Activated T-helper 17 cell treated with anti-CD3 and anti-CD28 coated beads, Interleukin-2, amount 50 U/mL, for 72 hours (primary cell): Measurements from ENCODE around the gene PRKCE. TPM values are rescaled to one million over a fixed set of nuclear protein-coding genes. Genes with fewer than 3 reads are reported as not detected.

Experiments used
- ATAC-seq: fragments of 150-1000 bp; cut with Tn5 transposase; replicated peaks from 2 replicates; pipeline ENCODE4 v1.10.0; 2021; ENCODE audit warnings: mild to moderate bottlenecking, moderate library complexity
- H3K27ac Mint-ChIP-seq: one replicate; pipeline ENCODE4 v1.8.0; 2022; ENCODE audit warnings: mixed read lengths
- H3K27me3 Mint-ChIP-seq: one replicate; pipeline ENCODE4 v1.8.0; 2022; ENCODE audit warnings: mixed read lengths
- H3K36me3 Mint-ChIP-seq: one replicate; pipeline ENCODE4 v1.8.0; 2022; ENCODE audit warnings: low read depth, mild to moderate bottlenecking, mixed read lengths
- H3K4me1 Mint-ChIP-seq: one replicate; pipeline ENCODE4 v1.8.0; 2022; ENCODE audit warnings: mixed read lengths
- H3K4me3 Mint-ChIP-seq: one replicate; pipeline ENCODE4 v1.8.0; 2022; ENCODE audit warnings: mild to moderate bottlenecking, mixed read lengths
- H3K9me3 Mint-ChIP-seq: one replicate; pipeline ENCODE4 v1.8.0; 2022; ENCODE audit warnings: mixed read lengths
- total RNA-seq, 2 donors: library from RNA; stranded (reverse); gene quantifications; one replicate each; pipeline ENCODE4 v1.2.3, GENCODE V29; 2022

Gene PRKCE
- total RNA-seq, 2 donors from 2014 or later, result 15.9 to 16.6 TPM

DNA sequence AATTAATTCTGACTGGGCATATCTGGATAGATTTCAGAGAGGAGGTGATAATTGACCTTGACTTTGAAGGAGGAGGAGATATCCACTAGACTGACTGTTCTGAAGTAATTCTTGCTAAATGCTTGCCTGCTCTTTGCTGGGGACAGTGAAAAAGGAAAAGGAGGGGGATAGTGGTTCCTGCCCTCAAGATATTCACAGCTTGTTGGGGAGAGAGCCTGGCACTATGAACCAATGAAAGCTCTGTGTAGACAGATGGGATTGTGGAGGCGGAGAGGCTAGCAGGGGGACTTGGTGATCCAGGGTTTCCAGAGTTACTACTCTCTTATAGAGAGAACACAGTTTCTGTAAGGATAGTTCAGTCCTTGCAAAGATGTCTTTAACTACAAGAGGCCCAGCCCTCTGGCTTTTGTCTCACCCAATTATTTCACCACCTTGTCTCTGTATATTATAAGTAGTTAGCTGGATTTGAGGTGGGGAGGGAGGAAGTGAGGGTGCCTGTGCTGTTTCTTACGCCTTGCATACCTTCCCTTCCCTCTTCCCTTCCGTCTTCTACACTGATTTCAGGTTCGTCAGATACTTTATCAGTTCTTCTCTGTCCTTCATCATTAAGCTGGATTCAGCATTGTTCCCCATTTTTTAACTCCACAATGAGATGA is 190.4 kb downstream of the PRKCE start:
- no peak overlapping the region for H3K4me3 Mint-ChIP-seq
- no peaks in the 10 kb centered on the region for H3K27me3 Mint-ChIP-seq
- no peaks in the 10 kb centered on the region for H3K9me3 Mint-ChIP-seq
- peaks cover 9% of the 10 kb centered on the region for H3K4me1 Mint-ChIP-seq
- H3K27ac Mint-ChIP-seq, result no peak overlapping the region
- ATAC-seq, result no peak
- H3K36me3 Mint-ChIP-seq, result peaks cover 16% of the 10 kb centered on the region

- no peaks in the 10 kb centered on the region for H3K27me3 Mint-ChIP-seq
- no peak overlapping the region for H3K27ac Mint-ChIP-seq
- H3K4me1 Mint-ChIP-seq, result peaks cover 8% of the 10 kb centered on the region
- H3K9me3 Mint-ChIP-seq, result no peaks in the 10 kb centered on the region
- peaks cover 16% of the 10 kb centered on the region for H3K36me3 Mint-ChIP-seq
- H3K4me3 Mint-ChIP-seq, result no peak overlapping the region
- ATAC-seq, result no peak
Measured at GRCh38 chr2:45843136-45843535, 191.7 kb downstream of the PRKCE start.

- H3K4me1 Mint-ChIP-seq, result peaks cover 3% of the 10 kb centered on the region
- ATAC-seq, result no peak
- H3K9me3 Mint-ChIP-seq, result no peaks in the 10 kb centered on the region
- no peak overlapping the region for H3K27ac Mint-ChIP-seq
- H3K27me3 Mint-ChIP-seq, result no peaks in the 10 kb centered on the region
- H3K36me3 Mint-ChIP-seq, result peaks cover 16% of the 10 kb centered on the region
- H3K4me3 Mint-ChIP-seq, result no peak overlapping the region
Measured at GRCh38 chr2:45844796-45845457, 193.5 kb downstream of the PRKCE start.

DNA sequence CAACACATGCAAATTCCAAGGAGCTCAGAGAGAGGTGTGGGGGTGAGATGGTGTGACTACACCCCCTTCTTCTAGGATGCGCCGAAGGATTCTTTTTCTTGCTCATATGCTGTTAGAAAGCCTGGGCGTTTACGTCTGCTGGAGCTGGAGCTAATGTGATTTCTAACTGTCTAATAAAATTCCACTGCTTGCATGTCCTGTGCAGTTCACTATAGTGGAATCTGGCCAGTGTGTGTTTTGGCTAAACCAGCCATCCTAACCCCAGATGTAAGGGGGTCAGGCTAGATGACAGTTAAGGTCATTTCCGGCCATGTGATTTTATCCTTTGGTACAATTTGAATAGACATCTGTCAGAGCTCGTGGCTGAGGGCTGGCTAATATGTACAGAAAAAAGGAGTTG is 194.1 kb downstream of the PRKCE start:
- no peak for ATAC-seq
- H3K4me3 Mint-ChIP-seq, result no peak overlapping the region
- peaks cover 16% of the 10 kb centered on the region for H3K36me3 Mint-ChIP-seq
- no peaks in the 10 kb centered on the region for H3K9me3 Mint-ChIP-seq
- no peaks in the 10 kb centered on the region for H3K27me3 Mint-ChIP-seq
- H3K27ac Mint-ChIP-seq, result no peak overlapping the region
- peaks cover 9% of the 10 kb centered on the region for H3K4me1 Mint-ChIP-seq

- peaks cover 19% of the 10 kb centered on the region for H3K4me1 Mint-ChIP-seq
- no peaks in the 10 kb centered on the region for H3K27me3 Mint-ChIP-seq
- ATAC-seq, result peak; percentile 85
- no peak overlapping the region for H3K4me3 Mint-ChIP-seq
- no peaks in the 10 kb centered on the region for H3K9me3 Mint-ChIP-seq
- H3K36me3 Mint-ChIP-seq, result peaks cover 5% of the 10 kb centered on the region
- H3K27ac Mint-ChIP-seq, result peak overlapping the region; percentile 55
Measured at GRCh38 chr2:45849491-45850283, 198.2 kb downstream of the PRKCE start.

GRCh38 chr2:45850558-45850957 is 199.1 kb downstream of the PRKCE start:
- ATAC-seq, result no peak
- H3K9me3 Mint-ChIP-seq, result no peaks in the 10 kb centered on the region
- H3K4me3 Mint-ChIP-seq, result peak overlapping the region; percentile 7
- H3K36me3 Mint-ChIP-seq, result peaks cover 5% of the 10 kb centered on the region
- peaks cover 19% of the 10 kb centered on the region for H3K4me1 Mint-ChIP-seq
- H3K27me3 Mint-ChIP-seq, result no peaks in the 10 kb centered on the region
- H3K27ac Mint-ChIP-seq, result peak overlapping the region; percentile 58

- Mint-ChIP-seq H3K4me1 (peaks cover 19% of the 10 kb centered on the region), H3K4me3 (peak overlapping the region; percentile 7), H3K27ac (peak overlapping the region; percentile 58), H3K36me3 (peaks cover 4% of the 10 kb centered on the region), H3K27me3 (no peaks in the 10 kb centered on the region), H3K9me3 (no peaks in the 10 kb centered on the region)
- ATAC-seq, result peak; percentile 34
Measured at GRCh38 chr2:45851111-45851510, 199.6 kb downstream of the PRKCE start.

DNA sequence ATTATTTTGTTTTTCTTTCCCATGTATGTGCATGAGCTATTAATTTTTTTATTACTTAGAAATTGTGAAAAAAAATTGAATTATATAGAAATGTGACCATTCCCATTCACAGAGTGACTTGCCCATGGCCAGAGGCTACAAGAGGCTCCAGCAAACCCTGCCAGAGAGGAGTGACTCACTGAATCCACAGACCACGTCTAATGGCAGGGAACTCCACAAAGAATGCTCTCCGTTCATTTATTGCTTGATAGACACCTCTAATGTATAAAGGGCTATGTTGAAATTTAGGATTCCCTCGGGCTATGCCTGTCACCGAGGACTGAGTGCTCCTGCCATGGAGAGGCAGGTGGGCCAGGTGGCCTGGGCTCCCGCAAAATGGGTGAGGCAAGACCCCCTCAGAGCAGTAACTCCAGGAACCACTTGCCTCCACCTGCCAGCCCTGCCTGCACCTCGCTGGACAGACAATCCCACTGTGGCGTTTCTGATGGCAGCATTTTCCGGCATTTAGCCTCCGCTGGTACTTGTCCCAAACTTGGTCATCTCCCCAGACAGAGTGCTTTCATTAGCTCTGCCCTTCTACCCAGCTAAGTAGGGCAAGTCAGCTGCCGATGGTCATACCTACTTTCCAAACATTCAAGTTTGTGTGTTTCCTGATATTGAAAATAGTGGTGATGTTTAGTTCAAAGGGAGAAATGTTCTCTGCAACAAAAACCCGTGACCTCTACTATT is 200.3 kb downstream of the PRKCE start:
- H3K4me3 Mint-ChIP-seq, result no peak overlapping the region
- no peak overlapping the region for H3K27ac Mint-ChIP-seq
- H3K36me3 Mint-ChIP-seq, result no peaks in the 10 kb centered on the region
- H3K4me1 Mint-ChIP-seq, result peaks cover 19% of the 10 kb centered on the region
- no peaks in the 10 kb centered on the region for H3K27me3 Mint-ChIP-seq
- no peaks in the 10 kb centered on the region for H3K9me3 Mint-ChIP-seq
- ATAC-seq, result no peak

GRCh38 chr2:45852450-45853150 is 201.1 kb downstream of the PRKCE start:
- ATAC-seq, result no peak
- H3K4me1 Mint-ChIP-seq, result peaks cover 19% of the 10 kb centered on the region
- H3K27ac Mint-ChIP-seq, result no peak overlapping the region
- H3K4me3 Mint-ChIP-seq, result no peak overlapping the region
- H3K36me3 Mint-ChIP-seq, result no peaks in the 10 kb centered on the region
- H3K27me3 Mint-ChIP-seq, result no peaks in the 10 kb centered on the region
- no peaks in the 10 kb centered on the region for H3K9me3 Mint-ChIP-seq

- no peak for ATAC-seq
- no peaks in the 10 kb centered on the region for H3K27me3 Mint-ChIP-seq
- H3K4me3 Mint-ChIP-seq, result no peak overlapping the region
- H3K4me1 Mint-ChIP-seq, result peaks cover 24% of the 10 kb centered on the region
- H3K27ac Mint-ChIP-seq, result no peak overlapping the region
- no peaks in the 10 kb centered on the region for H3K9me3 Mint-ChIP-seq
- H3K36me3 Mint-ChIP-seq, result no peaks in the 10 kb centered on the region
Measured at GRCh38 chr2:45855374-45855773, 203.9 kb downstream of the PRKCE start.

DNA sequence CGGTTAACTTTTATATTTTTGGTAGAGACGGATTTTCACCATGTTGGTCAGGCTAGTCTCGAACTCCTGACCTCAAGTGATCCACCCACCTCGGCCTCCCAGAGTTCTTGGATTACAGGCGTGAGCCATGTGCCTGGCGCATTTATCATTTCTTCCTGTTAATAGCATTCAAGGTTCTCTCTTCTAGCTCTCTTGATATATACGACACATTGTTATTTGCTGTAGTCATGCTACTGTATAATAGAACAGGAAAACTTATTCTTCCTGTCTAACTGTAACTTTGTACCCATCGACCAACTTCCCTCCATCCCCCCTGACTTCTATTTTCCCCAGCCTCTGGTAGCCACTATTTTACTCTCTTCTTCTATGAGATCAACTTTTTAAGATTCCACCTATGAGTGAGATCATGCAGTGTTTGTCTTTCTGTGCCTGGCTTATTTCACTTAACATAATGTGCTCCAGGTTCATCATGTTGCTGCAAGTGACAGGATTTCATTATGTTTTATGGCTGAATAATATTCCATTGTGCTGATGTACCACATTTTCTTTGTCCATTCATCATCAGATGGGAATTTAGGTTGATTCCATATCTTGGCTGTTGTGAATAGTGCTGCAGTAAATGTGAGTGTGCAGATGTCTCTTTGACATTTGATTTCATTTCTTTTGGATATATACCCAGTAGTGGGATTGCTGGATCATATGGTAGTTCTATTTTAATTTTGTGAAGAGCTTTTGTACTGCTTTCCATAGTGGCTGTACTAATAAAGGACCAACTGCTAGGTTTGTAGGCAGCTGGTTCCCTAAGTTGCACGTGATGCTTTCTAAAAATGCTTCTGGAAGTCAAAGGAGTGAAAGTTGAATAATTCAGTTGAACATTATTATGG is 205.2 kb downstream of the PRKCE start:
- peaks cover 19% of the 10 kb centered on the region for H3K4me1 Mint-ChIP-seq
- no peaks in the 10 kb centered on the region for H3K36me3 Mint-ChIP-seq
- no peaks in the 10 kb centered on the region for H3K27me3 Mint-ChIP-seq
- H3K9me3 Mint-ChIP-seq, result no peaks in the 10 kb centered on the region
- no peak overlapping the region for H3K27ac Mint-ChIP-seq
- no peak for ATAC-seq
- no peak overlapping the region for H3K4me3 Mint-ChIP-seq

GRCh38 chr2:45857275-45857609 is 205.8 kb downstream of the PRKCE start:
- no peaks in the 10 kb centered on the region for H3K9me3 Mint-ChIP-seq
- no peaks in the 10 kb centered on the region for H3K36me3 Mint-ChIP-seq
- no peak for ATAC-seq
- H3K4me3 Mint-ChIP-seq, result no peak overlapping the region
- no peak overlapping the region for H3K27ac Mint-ChIP-seq
- no peaks in the 10 kb centered on the region for H3K27me3 Mint-ChIP-seq
- peaks cover 20% of the 10 kb centered on the region for H3K4me1 Mint-ChIP-seq

DNA sequence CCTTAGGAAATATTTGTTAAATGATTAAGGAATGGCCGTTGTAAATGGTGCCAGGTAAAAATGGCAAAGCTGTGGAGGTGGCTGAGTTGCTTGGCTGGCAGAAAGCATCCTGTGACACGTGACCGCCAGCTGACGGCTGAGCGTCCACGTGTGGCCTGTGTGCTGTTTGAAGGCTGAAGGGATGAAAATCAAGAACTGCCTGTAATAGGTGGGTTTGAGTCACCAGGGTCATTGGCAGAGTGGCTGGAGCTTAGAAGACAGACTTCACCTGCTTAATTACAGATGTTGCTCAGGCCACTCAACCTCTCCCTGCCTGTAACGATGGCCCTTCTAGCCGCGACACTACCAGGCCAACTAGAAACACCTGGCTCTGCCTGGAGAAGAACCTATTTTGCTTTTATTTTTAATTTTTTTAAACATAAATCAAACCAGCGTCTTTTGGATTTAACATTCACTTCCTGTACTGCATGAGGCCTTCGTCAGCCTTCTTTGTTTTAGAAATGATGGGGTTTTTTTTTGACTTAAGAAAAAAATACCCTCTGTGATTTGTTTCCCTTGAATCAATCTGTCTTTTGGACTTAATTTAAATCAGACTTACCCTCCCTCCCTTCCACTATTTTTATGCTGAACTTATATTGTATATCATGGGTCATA is 206.5 kb downstream of the PRKCE start:
- ATAC-seq, result no peak
- H3K4me1 Mint-ChIP-seq, result peaks cover 20% of the 10 kb centered on the region
- H3K36me3 Mint-ChIP-seq, result no peaks in the 10 kb centered on the region
- no peak overlapping the region for H3K27ac Mint-ChIP-seq
- H3K4me3 Mint-ChIP-seq, result no peak overlapping the region
- H3K27me3 Mint-ChIP-seq, result no peaks in the 10 kb centered on the region
- H3K9me3 Mint-ChIP-seq, result no peaks in the 10 kb centered on the region
